IPS-NIHi7 (cell line): ENCODE measurements around the gene SPATA13.
"Not testable (repeated sequence)": the region's sequence is repeated elsewhere in the genome, so short reads cannot be mapped to it uniquely, and the experiment has no call there.

Source experiments
- DNase-seq: peaks from one replicate; pipeline ENCODE4 v3.0.0; 2012; ENCODE audit warnings: mixed read lengths; ENCODE audit errors: extremely low spot score

The SPATA13 gene

GRCh38 chr13:24160458-24161009 is at the start of gene SPATA13:
Gene SPATA13, plus strand, starts transcription at chr13:24160720. Its CDS starts 62,210 bp downstream, at chr13:24222930.
- peak; percentile 99 for DNase-seq

DNA sequence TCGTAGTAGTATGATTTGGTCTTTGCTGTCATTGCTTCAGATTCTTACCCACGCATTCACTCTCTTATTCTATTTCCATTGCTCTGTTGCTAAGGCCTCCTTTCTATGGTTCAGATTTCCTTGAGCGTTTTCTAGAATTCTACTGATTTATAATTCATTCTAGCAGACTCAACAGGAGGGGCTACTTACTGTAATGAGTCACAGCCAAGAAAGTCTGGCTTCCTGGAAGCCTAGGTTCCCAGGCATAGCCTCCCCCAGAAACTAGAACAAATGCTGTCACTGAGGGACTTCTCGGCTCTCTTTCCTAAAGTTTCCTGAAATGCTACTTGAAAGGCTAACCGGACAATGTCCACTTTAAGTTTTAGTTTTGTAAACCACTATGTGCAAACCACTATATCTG is 47.7 kb upstream of the SPATA13 start:
- no peak for DNase-seq

GRCh38 chr13:24115671-24116070 is 44.8 kb upstream of the SPATA13 start:
- DNase-seq, result no peak

- no peak for DNase-seq
Measured at GRCh38 chr13:24116131-24116530, 44.4 kb upstream of the SPATA13 start.

DNA sequence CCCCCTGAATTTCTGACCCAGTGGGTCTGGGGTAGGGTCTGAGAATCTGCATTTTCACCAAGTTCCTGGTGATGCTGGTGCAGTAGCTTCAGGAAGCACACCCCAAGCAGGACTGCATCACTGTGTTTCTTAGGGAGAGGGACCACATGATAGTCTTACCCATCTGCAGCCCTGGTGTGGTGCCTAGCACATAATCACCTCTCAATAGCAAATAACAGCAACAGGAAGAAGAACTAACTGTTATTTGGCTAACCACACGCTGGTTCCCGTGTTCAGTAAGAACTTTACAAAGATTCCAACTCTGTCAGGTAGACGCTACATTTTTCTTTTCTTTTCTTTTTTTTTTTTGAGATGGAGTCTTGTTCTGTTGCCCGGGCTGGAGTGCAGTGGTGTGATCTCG is 41.9 kb upstream of the SPATA13 start:
- DNase-seq, result no peak

GRCh38 chr13:24119626-24120508 is 40.7 kb upstream of the SPATA13 start:
- DNase-seq, result peak; percentile 61

- not testable (repeated sequence) for DNase-seq
Measured at GRCh38 chr13:24122045-24122444, 38.5 kb upstream of the SPATA13 start.

GRCh38 chr13:24122569-24122968 is 38.0 kb upstream of the SPATA13 start:
- no peak for DNase-seq

GRCh38 chr13:24123761-24124160 is 36.8 kb upstream of the SPATA13 start:
- DNase-seq, result no peak

DNA sequence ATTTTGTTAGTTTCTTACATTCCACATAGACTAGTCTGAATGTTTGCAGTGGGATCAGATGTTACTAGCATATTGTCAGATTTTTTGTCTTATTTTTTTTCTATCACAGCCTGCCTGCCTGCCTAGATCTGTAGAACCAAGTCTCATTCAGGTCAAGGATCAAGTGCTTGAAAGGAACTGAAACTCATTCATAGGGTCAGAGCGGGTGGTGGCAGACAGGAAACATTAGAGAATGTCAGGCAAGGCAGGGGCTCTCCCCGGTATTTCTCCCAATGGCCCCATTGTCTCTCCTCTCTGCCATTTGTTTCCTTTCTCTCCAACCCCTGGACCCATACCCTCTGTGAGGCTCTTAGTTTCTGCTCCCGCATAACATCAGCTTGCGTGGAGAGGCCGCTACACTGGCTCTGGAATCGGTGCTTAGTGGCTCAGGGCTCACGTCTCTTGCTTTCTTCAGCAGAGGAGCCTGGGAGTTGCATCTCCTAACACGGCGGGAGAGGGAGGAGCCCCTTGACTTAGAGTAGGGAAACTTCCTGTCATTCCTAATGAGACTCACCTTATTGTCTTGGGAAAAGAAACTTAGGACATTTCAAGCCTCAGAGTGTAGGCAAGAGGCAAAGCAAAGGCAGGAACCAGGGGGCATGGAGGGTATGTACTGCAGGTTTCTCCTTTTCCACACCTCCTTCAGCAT is 35.6 kb upstream of the SPATA13 start:
- peak; percentile 10 for DNase-seq

- DNase-seq, result peak; percentile 11
Measured at GRCh38 chr13:24127116-24127631, 33.3 kb upstream of the SPATA13 start.

- no peak for DNase-seq
Measured at GRCh38 chr13:24128112-24128511, 32.4 kb upstream of the SPATA13 start.

DNA sequence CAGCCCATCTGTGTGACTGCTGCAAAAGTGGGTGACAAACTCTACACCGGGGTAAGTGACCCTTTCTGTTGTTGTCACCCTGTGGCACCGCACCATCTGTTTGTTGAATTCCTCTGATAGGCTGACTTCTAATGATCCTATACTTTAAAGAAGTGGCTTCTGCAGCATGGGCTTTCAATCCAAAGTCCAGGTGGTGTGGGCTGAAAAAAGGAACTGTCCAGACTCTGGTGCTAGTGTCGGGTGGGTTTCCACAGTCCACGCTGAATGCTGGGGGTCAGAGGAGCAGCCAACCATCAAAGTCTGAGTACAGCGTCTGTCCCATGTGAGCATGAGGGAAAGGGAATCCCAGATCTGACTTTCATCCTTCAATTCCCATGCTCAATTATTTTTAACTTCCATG is 31.6 kb upstream of the SPATA13 start:
- DNase-seq, result no peak

DNA sequence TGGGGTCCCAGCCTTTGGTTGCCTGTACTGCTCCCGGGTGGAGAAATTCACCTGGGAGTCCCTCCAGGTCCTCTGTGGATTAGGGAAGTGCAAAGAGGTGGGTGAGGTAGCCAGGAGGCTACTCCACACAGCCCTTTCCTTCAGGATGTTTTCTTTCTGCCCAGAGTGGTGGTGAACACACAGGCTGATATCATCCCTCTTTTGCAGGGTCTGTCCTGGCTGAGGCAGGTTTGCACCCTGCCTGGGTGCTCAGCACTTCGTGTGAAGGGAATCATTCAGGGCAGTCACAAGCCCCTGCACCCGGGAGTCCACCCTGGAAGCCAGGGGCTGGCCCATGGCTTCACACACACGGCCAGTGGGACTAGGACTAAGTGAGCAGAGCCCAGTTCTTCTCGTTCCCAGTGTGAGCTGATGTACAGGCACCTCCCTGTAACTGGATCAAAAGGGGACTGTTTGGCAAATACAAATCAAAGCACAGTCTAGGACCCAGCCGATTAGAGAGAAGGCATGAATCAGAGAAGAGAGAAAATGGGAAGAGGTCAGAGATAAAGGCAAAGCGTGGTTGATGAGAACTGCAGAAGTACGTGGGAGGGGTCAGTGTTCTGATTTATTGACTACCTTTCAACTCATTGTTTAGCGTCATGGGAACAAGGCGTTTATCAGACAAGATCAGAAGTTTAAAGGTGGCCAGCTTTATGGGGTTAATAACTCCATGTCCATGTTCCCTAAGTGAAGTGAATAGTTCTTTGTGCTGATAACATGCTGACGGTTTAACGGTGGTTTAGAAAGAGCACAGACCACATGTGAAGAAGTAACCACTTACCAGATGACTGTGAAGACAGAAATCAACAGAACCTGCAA is 30.4 kb upstream of the SPATA13 start:
- no peak for DNase-seq

- no peak for DNase-seq
Measured at GRCh38 chr13:24131749-24132148, 28.8 kb upstream of the SPATA13 start.

GRCh38 chr13:24133021-24133795 is 27.3 kb upstream of the SPATA13 start:
- no peak for DNase-seq

GRCh38 chr13:24134231-24134630 is 26.3 kb upstream of the SPATA13 start:
- no peak for DNase-seq

- no peak for DNase-seq
Measured at GRCh38 chr13:24134757-24135156, 25.8 kb upstream of the SPATA13 start.

GRCh38 chr13:24135674-24136300 is 24.7 kb upstream of the SPATA13 start:
- DNase-seq, result no peak

- no peak for DNase-seq
Measured at GRCh38 chr13:24138911-24139310, 21.6 kb upstream of the SPATA13 start.
